ENCODE measurements around the gene TMEM167B.

- TF ChIP-seq CTCF (IDR thresholded peaks at IDR 0.05) = no peak
- no peak for TF ChIP-seq POLR2A (IDR thresholded peaks at IDR 0.05)
- no peak for TF ChIP-seq EP300 (IDR thresholded peaks at IDR 0.05)
Measured at GRCh38 chr1:109120356-109120755, 29.8 kb downstream of the TMEM167B start.

All from tibial nerve (tissue), 4 donors.